Mesenchymal stem cell (in vitro differentiated cells and primary cell): ENCODE measurements around the gene DAG1.

Experiments used
- DNase-seq: peaks from one replicate; pipeline ENCODE4 v3.0.0-alpha.2; 2013
- H2AFZ ChIP-seq: one replicate; pipeline ENCODE4 v1.6.1; 2013; ENCODE audit warnings: low read depth, mild to moderate bottlenecking, control low read depth, inconsistent platforms, low read length, moderate library complexity
- H2AK5ac ChIP-seq: 2 replicates; pipeline ENCODE4 v1.6.1; 2013; ENCODE audit warnings: low read length, moderate library complexity, mild to moderate bottlenecking, inconsistent platforms; ENCODE audit not compliant: severe bottlenecking
- H2BK120ac ChIP-seq: one replicate; pipeline ENCODE4 v1.6.1; 2013; ENCODE audit warnings: low read depth, mild to moderate bottlenecking, inconsistent platforms, low read length, moderate library complexity
- H2BK12ac ChIP-seq, 2 experiments: one replicate each; pipeline ENCODE4 v1.6.1; 2013; ENCODE audit warnings: inconsistent platforms in 2 of 2, low read length in 2 of 2, mild to moderate bottlenecking in 2 of 2, moderate library complexity in 2 of 2, control low read depth in 1 of 2
- H2BK15ac ChIP-seq: one replicate; pipeline ENCODE4 v1.6.1; 2013; ENCODE audit warnings: mild to moderate bottlenecking, low read depth, inconsistent platforms; ENCODE audit not compliant: poor library complexity, severe bottlenecking
- H2BK5ac ChIP-seq: 2 replicates; pipeline ENCODE4 v1.6.1; 2013; ENCODE audit warnings: low read depth, mild to moderate bottlenecking, low read length, control low read depth, inconsistent platforms; ENCODE audit not compliant: poor library complexity, severe bottlenecking
- H3K14ac ChIP-seq, 2 experiments: one replicate each; pipeline ENCODE4 v1.6.1; 2013; ENCODE audit warnings: inconsistent platforms in 2 of 2, low read length in 2 of 2, control low read depth in 1 of 2, mild to moderate bottlenecking in 1 of 2, moderate library complexity in 1 of 2
- H3K18ac ChIP-seq, 2 experiments: one replicate each; pipeline ENCODE4 v1.6.1; 2013; ENCODE audit warnings: inconsistent platforms in 2 of 2, low read length in 2 of 2, control low read depth in 1 of 2, low read depth in 1 of 2, mild to moderate bottlenecking in 1 of 2
- H3K23ac ChIP-seq, 2 experiments: one replicate each; pipeline ENCODE4 v1.6.1; 2013; ENCODE audit warnings: inconsistent platforms in 2 of 2, low read length in 2 of 2, mild to moderate bottlenecking in 2 of 2, moderate library complexity in 2 of 2, control low read depth in 1 of 2
- H3K27ac ChIP-seq: 2 replicates; pipeline ENCODE4 v1.5.1; 2013; ENCODE audit warnings: mild to moderate bottlenecking, moderate library complexity, low read length, control low read depth, inconsistent platforms; ENCODE audit not compliant: poor library complexity, severe bottlenecking
- H3K27me3 ChIP-seq, 2 experiments: 2 replicates each; pipeline versions ENCODE4 v1.6.1 to v1.7.0; 2013; ENCODE audit warnings: low read length in 2 of 2, mild to moderate bottlenecking in 2 of 2, moderate library complexity in 2 of 2, control low read depth in 1 of 2, inconsistent platforms in 1 of 2; ENCODE audit not compliant: control insufficient read depth in 1 of 2, insufficient read depth in 1 of 2
- H3K36me3 ChIP-seq, 2 experiments: 2 replicates each; pipeline versions ENCODE4 v1.6.1 to v1.7.0; 2013; ENCODE audit warnings: low read length in 2 of 2, control low read depth in 1 of 2, inconsistent platforms in 1 of 2, low read depth in 1 of 2, mild to moderate bottlenecking in 1 of 2; ENCODE audit not compliant: insufficient read depth in 2 of 2, control insufficient read depth in 1 of 2
- H3K4ac ChIP-seq, 2 experiments: one replicate each; pipeline ENCODE4 v1.6.1; 2013; ENCODE audit warnings: inconsistent platforms in 2 of 2, low read length in 2 of 2, mild to moderate bottlenecking in 2 of 2, moderate library complexity in 2 of 2, control low read depth in 1 of 2, low read depth in 1 of 2
- H3K4me1 ChIP-seq: 2 replicates; pipeline ENCODE4 v1.6.1; 2013; ENCODE audit warnings: low read depth, low read length, control low read depth; ENCODE audit not compliant: control insufficient read depth, insufficient read depth
- H3K4me2 ChIP-seq: 2 replicates; pipeline ENCODE4 v1.6.1; 2013; ENCODE audit warnings: low read length, mild to moderate bottlenecking, inconsistent platforms; ENCODE audit not compliant: poor library complexity, severe bottlenecking
- H3K4me3 ChIP-seq, 2 experiments: 2 replicates each; pipeline versions ENCODE4 v1.5.1 to v1.7.0; 2013; ENCODE audit warnings: low read length in 2 of 2, mild to moderate bottlenecking in 2 of 2, control low read depth in 1 of 2, low read depth in 1 of 2; ENCODE audit not compliant: insufficient read depth in 1 of 2
- H3K79me1 ChIP-seq: replicated peaks from 2 replicates; pipeline ENCODE4 v1.6.1; 2013; ENCODE audit warnings: mild to moderate bottlenecking, control low read depth, low read length, inconsistent platforms; ENCODE audit not compliant: poor library complexity, severe bottlenecking
- H3K9ac ChIP-seq: 2 replicates; pipeline ENCODE4 v1.7.0; 2013; ENCODE audit warnings: mild to moderate bottlenecking, low read length, moderate library complexity
- H3K9me3 ChIP-seq: 2 replicates; pipeline ENCODE4 v1.7.0; 2013; ENCODE audit warnings: mild to moderate bottlenecking, low read length; ENCODE audit not compliant: control insufficient read depth
- H4K8ac ChIP-seq: one replicate; pipeline ENCODE4 v1.6.1; 2013; ENCODE audit warnings: inconsistent platforms, mild to moderate bottlenecking, low read length, moderate library complexity
- H4K91ac ChIP-seq: one replicate; pipeline ENCODE4 v1.6.1; 2013; ENCODE audit warnings: mild to moderate bottlenecking, low read length, inconsistent platforms
- WGBS: methylation state at CpG from one replicate; pipeline ENCODE4 v1.1.7; 2013; ENCODE audit warnings: mixed read lengths; 5-methylcytosine and 5-hydroxymethylcytosine counted together

Gene DAG1

GRCh38 chr3:49470714-49471420, 800 bp downstream of the DAG1 start:
- Histone ChIP-seq H2BK12ac (peak overlapping the region in 1 of 2 experiments; percentile 14), H3K9me3 (no peaks in the 10 kb centered on the region), H2BK120ac (no peak overlapping the region), H4K8ac (peak overlapping the region; percentile 87), H4K91ac (peak overlapping the region; percentile 66), H3K4me2 (peak overlapping the region; percentile 86), H3K36me3 (peaks cover 0 to 3% of the 10 kb centered on the region in 2 experiments), H3K4me3 (peak overlapping the region; percentile 83 to 96), H2AK5ac (no peak overlapping the region), H3K23ac (peak overlapping the region in 1 of 2 experiments; percentile 89), H3K14ac (peak overlapping the region in 1 of 2 experiments; percentile 93), H3K27ac (peak overlapping the region; percentile 64), H3K79me1 (peaks cover 2% of the 10 kb centered on the region), H3K18ac (peak overlapping the region; percentile 77 to 94), H3K4ac (peak overlapping the region; percentile 75 to 84), H3K4me1 (peaks cover 13% of the 10 kb centered on the region), H2BK5ac (peak overlapping the region; percentile 61), H2AFZ (peak overlapping the region; percentile 92), H3K27me3 (no peaks in the 10 kb centered on the region), H2BK15ac (peak overlapping the region; percentile 63), H3K9ac (peak overlapping the region; percentile 90)
- WGBS, result 6% methylated on average over 20 of the region's 23 CpGs
- peak; percentile 35 for DNase-seq

GRCh38 chr3:49471856-49472495, 1.9 kb downstream of the DAG1 start:
- Histone ChIP-seq H3K4me2 (peak overlapping the region; percentile 44), H4K8ac (peak overlapping the region; percentile 51), H3K27me3 (no peaks in the 10 kb centered on the region), H3K4me3 (peak overlapping the region in 1 of 2 experiments; percentile 83), H3K4ac (no peak overlapping the region), H2BK5ac (no peak overlapping the region), H2AK5ac (no peak overlapping the region), H4K91ac (peak overlapping the region; percentile 28), H3K9ac (peak overlapping the region; percentile 90), H3K14ac (no peak overlapping the region), H2BK12ac (no peak overlapping the region), H2BK120ac (no peak overlapping the region), H3K23ac (no peak overlapping the region), H3K36me3 (peaks cover 0 to 3% of the 10 kb centered on the region in 2 experiments), H3K9me3 (no peaks in the 10 kb centered on the region), H3K4me1 (peaks cover 17% of the 10 kb centered on the region), H3K27ac (no peak overlapping the region), H3K79me1 (peaks cover 2% of the 10 kb centered on the region), H2BK15ac (no peak overlapping the region), H3K18ac (no peak overlapping the region), H2AFZ (no peak overlapping the region)
- DNase-seq, result peak; percentile 23
- WGBS, result 91% methylated on average over 6 of the region's 6 CpGs

GRCh38 chr3:49476563-49476962, 6.5 kb downstream of the DAG1 start:
- H4K91ac ChIP-seq, result no peak overlapping the region
- no peak overlapping the region for H3K14ac ChIP-seq
- H3K9ac ChIP-seq, result peak overlapping the region; percentile 45
- H2AFZ ChIP-seq, result no peak overlapping the region
- H3K4me2 ChIP-seq, result no peak overlapping the region
- H3K4me3 ChIP-seq, result no peak overlapping the region
- H3K27ac ChIP-seq, result no peak overlapping the region
- no peak overlapping the region for H3K18ac ChIP-seq
- no peak overlapping the region for H4K8ac ChIP-seq
- H3K79me1 ChIP-seq, result peaks cover 17% of the 10 kb centered on the region
- H3K9me3 ChIP-seq, result no peaks in the 10 kb centered on the region
- H2AK5ac ChIP-seq, result no peak overlapping the region
- no peak overlapping the region for H2BK15ac ChIP-seq
- H3K27me3 ChIP-seq, result no peaks in the 10 kb centered on the region
- peaks cover 5 to 10% of the 10 kb centered on the region in 2 experiments for H3K36me3 ChIP-seq
- no CpG with 5 or more reads among the region's 1 CpG for WGBS
- H3K4me1 ChIP-seq, result peaks cover 10% of the 10 kb centered on the region
- H3K4ac ChIP-seq, result no peak overlapping the region
- no peak for DNase-seq
- no peak overlapping the region for H2BK5ac ChIP-seq
- no peak overlapping the region for H2BK120ac ChIP-seq
- H3K23ac ChIP-seq, result no peak overlapping the region
- H2BK12ac ChIP-seq, result no peak overlapping the region

- no peak for DNase-seq
- H3K4ac ChIP-seq, result no peak overlapping the region
- H3K9ac ChIP-seq, result no peak overlapping the region
- H2BK15ac ChIP-seq, result no peak overlapping the region
- no peaks in the 10 kb centered on the region for H3K27me3 ChIP-seq
- H2BK12ac ChIP-seq, result no peak overlapping the region
- H2BK120ac ChIP-seq, result no peak overlapping the region
- no peak overlapping the region for H3K14ac ChIP-seq
- no peak overlapping the region for H2BK5ac ChIP-seq
- H3K27ac ChIP-seq, result no peak overlapping the region
- no peak overlapping the region for H2AK5ac ChIP-seq
- no peak overlapping the region for H4K8ac ChIP-seq
- H3K4me3 ChIP-seq, result no peak overlapping the region
- no peak overlapping the region for H3K18ac ChIP-seq
- H3K36me3 ChIP-seq, result peaks cover 5 to 7% of the 10 kb centered on the region in 2 experiments
- no peak overlapping the region for H3K4me2 ChIP-seq
- peaks cover 9% of the 10 kb centered on the region for H3K4me1 ChIP-seq
- no peak overlapping the region for H3K23ac ChIP-seq
- peaks cover 28% of the 10 kb centered on the region for H3K79me1 ChIP-seq
- no peaks in the 10 kb centered on the region for H3K9me3 ChIP-seq
- no peak overlapping the region for H4K91ac ChIP-seq
- no peak overlapping the region for H2AFZ ChIP-seq
Measured at GRCh38 chr3:49482766-49483165, 12.7 kb downstream of the DAG1 start.
